ENCODE results near the gene SYCP2L. TPM values are rescaled to one million over a fixed set of nuclear protein-coding genes. Genes with fewer than 3 reads are reported as not detected.

Gene SYCP2L
- polyA plus RNA-seq, 1 donor from 2014 or later, result 9.4 TPM

- H3F3A ChIP-seq (ENCODE audit: insufficient read depth, low read length, poor library complexity, severe bottlenecking), result no peaks in the 10 kb centered on the region
Measured at GRCh38 chr6:10854922-10855632, 31.8 kb upstream of the SYCP2L start.

GRCh38 chr6:10857259-10857658 is 29.6 kb upstream of the SYCP2L start:
- no peaks in the 10 kb centered on the region for H3K9me2 ChIP-seq (ENCODE audit: insufficient read depth, low read length)
- H3K4me2 ChIP-seq (ENCODE audit: low read length), result no peak overlapping the region
- no peaks in the 10 kb centered on the region for H4K20me1 ChIP-seq (ENCODE audit: insufficient read depth)
- TF ChIP-seq EZH2 (IDR thresholded peaks at IDR 0.05; ENCODE audit: borderline replicate concordance, insufficient read depth, low read length, poor library complexity, severe bottlenecking), result no peak
- TF ChIP-seq MXI1 (conservative IDR thresholded peaks at IDR 0.05; ENCODE audit: poor library complexity, severe bottlenecking), result no peak
- no peak for TF ChIP-seq POLR2AphosphoS5 (IDR thresholded peaks at IDR 0.05)
- TF ChIP-seq, protein P1, sequence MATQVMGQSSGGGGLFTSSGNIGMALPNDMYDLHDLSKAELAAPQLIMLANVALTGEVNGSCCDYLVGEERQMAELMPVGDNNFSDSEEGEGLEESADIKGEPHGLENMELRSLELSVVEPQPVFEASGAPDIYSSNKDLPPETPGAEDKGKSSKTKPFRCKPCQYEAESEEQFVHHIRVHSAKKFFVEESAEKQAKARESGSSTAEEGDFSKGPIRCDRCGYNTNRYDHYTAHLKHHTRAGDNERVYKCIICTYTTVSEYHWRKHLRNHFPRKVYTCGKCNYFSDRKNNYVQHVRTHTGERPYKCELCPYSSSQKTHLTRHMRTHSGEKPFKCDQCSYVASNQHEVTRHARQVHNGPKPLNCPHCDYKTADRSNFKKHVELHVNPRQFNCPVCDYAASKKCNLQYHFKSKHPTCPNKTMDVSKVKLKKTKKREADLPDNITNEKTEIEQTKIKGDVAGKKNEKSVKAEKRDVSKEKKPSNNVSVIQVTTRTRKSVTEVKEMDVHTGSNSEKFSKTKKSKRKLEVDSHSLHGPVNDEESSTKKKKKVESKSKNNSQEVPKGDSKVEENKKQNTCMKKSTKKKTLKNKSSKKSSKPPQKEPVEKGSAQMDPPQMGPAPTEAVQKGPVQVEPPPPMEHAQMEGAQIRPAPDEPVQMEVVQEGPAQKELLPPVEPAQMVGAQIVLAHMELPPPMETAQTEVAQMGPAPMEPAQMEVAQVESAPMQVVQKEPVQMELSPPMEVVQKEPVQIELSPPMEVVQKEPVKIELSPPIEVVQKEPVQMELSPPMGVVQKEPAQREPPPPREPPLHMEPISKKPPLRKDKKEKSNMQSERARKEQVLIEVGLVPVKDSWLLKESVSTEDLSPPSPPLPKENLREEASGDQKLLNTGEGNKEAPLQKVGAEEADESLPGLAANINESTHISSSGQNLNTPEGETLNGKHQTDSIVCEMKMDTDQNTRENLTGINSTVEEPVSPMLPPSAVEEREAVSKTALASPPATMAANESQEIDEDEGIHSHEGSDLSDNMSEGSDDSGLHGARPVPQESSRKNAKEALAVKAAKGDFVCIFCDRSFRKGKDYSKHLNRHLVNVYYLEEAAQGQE (IDR thresholded peaks at IDR 0.05; ENCODE audit: borderline replicate concordance), result no peak
- TF ChIP-seq SMC3 (conservative IDR thresholded peaks at IDR 0.05; ENCODE audit: poor library complexity), result no peak
- TF ChIP-seq EP300 (conservative IDR thresholded peaks at IDR 0.05; ENCODE audit: poor library complexity, severe bottlenecking), result no peak
- no peak for TF ChIP-seq TAF1 (IDR thresholded peaks at IDR 0.05; ENCODE audit: low read depth)
- TF ChIP-seq RAD21 (conservative IDR thresholded peaks at IDR 0.05), result no peak

More at GRCh38 chr6:10854922-10855632, 31.8 kb upstream of the SYCP2L start:
- Histone ChIP-seq H3K27ac (ENCODE audit: low read length) (no peak overlapping the region), H3K4me3 (ENCODE audit: low read length) (no peak overlapping the region), H3K79me2 (replicated peaks; ENCODE audit: insufficient read depth, low read length) (no peaks in the 10 kb centered on the region), H3K36me3 (ENCODE audit: insufficient read depth, low read length) (no peaks in the 10 kb centered on the region), H3K9me2 (ENCODE audit: insufficient read depth, low read length) (no peaks in the 10 kb centered on the region), H4K20me1 (ENCODE audit: insufficient read depth) (no peaks in the 10 kb centered on the region), H3K27me3 (ENCODE audit: insufficient read depth, low read depth, low read length) (no peaks in the 10 kb centered on the region), H2AFZ (ENCODE audit: low read depth, low read length) (no peak overlapping the region), H3K4me2 (ENCODE audit: low read length) (no peak overlapping the region), H3K9ac (ENCODE audit: low read length) (no peak overlapping the region), H3K9me3 (ENCODE audit: low read length) (no peaks in the 10 kb centered on the region)
- TF ChIP-seq MXI1 (conservative IDR thresholded peaks at IDR 0.05; ENCODE audit: poor library complexity, severe bottlenecking) (no peak), TAF1 (IDR thresholded peaks at IDR 0.05; ENCODE audit: low read depth) (no peak), POLR2AphosphoS5 (IDR thresholded peaks at IDR 0.05) (no peak), RAD21 (conservative IDR thresholded peaks at IDR 0.05) (no peak), EP300 (conservative IDR thresholded peaks at IDR 0.05; ENCODE audit: poor library complexity, severe bottlenecking) (no peak), CTCF (IDR thresholded peaks at IDR 0.05; ENCODE audit: poor library complexity, severe bottlenecking) (no peak), SMC3 (conservative IDR thresholded peaks at IDR 0.05; ENCODE audit: poor library complexity) (no peak), EZH2 (IDR thresholded peaks at IDR 0.05; ENCODE audit: borderline replicate concordance, insufficient read depth, low read length, poor library complexity, severe bottlenecking) (no peak)
- TF ChIP-seq, protein P1 (IDR thresholded peaks at IDR 0.05; ENCODE audit: borderline replicate concordance), result no peak

More at GRCh38 chr6:10857259-10857658, 29.6 kb upstream of the SYCP2L start:
- no peaks in the 10 kb centered on the region for H3K27me3 ChIP-seq (ENCODE audit: insufficient read depth, low read depth, low read length)
- H3K36me3 ChIP-seq (ENCODE audit: insufficient read depth, low read length), result no peaks in the 10 kb centered on the region
- no peak overlapping the region for H3K9ac ChIP-seq (ENCODE audit: low read length)
- H3K79me2 ChIP-seq (replicated peaks; ENCODE audit: insufficient read depth, low read length), result no peaks in the 10 kb centered on the region
- no peaks in the 10 kb centered on the region for H3K9me3 ChIP-seq (ENCODE audit: low read length)
- no peak overlapping the region for H2AFZ ChIP-seq (ENCODE audit: low read depth, low read length)
- no peak overlapping the region for H3K4me3 ChIP-seq (ENCODE audit: low read length)
- no peaks in the 10 kb centered on the region for H3F3A ChIP-seq (ENCODE audit: insufficient read depth, low read length, poor library complexity, severe bottlenecking)
- no peak overlapping the region for H3K27ac ChIP-seq (ENCODE audit: low read length)
